ENCODE measurements around the gene KIRREL3.

KIRREL3 gene

DNA sequence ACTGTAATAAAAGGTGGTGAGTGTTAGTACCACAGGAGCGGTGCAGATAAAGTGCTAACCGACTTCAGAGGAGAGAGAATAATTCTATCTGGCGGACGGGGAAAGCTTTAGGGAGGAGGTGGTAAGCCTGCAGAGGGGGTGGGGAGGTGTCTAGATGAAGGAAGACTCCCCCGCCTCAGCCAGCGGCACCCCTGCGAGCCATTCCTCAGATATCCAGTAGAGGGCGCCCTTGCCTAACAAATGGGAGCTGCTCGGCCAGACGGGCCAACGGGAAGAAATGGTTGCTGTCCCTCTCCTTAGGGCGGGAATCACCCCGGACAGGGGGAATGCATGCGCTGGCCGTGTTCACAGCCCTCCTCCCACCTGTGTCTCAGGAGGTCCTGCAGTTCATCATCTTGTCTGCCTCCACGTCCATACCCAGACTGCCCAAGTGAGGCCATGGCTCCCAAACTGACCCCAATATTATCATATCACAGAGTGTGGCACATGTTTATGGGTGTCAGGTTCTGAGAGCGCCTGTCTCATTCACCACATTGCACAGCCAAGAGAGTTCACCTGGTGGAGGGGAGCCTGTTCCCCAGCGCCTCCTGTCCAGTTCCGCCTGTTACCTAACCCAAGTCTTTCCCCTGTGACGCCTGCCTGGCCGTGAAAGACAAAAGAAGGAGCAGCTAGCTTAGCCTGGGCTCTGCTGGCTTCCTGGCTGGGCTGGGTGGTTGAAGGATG lies 559.6 kb downstream of the KIRREL3 start:
- peak; percentile 71 to 90 for DNase-seq (ENCODE audit: low spot score in 2 of 2)
- no peaks in the 10 kb centered on the region for H3K27me3 ChIP-seq (ENCODE audit: low read depth)
- in situ Hi-C loops (cut with MboI; ENCODE audit: low sequenced_read_pairs): loop anchor here (10.0 to 25.0 kb wide), 3 partner anchors 546 to 1721 kb away; no protein-coding TSS in a partner anchor
- H3K9me3 ChIP-seq: no peaks in the 10 kb centered on the region
- H3K4me3 ChIP-seq: no peak overlapping the region
- H3K4me1 ChIP-seq: peaks cover 11% of the 10 kb centered on the region
- no peaks in the 10 kb centered on the region for H3K36me3 ChIP-seq (replicated peaks)

DNA sequence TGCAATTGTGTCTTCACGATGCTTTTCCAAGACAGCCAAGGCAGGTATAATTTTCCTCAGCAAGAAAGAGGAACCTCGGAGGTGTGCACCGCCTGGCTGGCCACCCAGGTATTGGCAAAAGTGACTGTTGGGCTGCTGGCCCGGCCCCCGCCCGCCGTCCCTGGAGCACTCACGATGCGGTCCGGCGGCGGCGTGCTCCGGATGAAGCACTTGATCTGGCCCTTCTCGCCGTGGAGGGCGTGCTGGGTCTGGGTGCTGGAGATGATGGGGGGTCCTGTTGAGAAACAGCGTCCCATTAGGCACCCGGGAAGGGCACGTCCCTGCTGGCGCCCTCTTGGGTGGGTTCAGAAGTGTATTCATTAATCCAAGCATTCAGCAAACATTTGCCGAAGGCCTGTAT lies 560.3 kb downstream of the KIRREL3 start:
- Histone ChIP-seq H3K36me3 (replicated peaks) (no peaks in the 10 kb centered on the region), H3K4me3 (no peak overlapping the region), H3K4me1 (peaks cover 11% of the 10 kb centered on the region), H3K27me3 (ENCODE audit: low read depth) (no peaks in the 10 kb centered on the region), H3K9me3 (no peaks in the 10 kb centered on the region)
- no peak for DNase-seq (ENCODE audit: low spot score in 2 of 2)
- in situ Hi-C loops (cut with MboI; ENCODE audit: low sequenced_read_pairs): loop anchor here (10.0 to 25.0 kb wide), 3 partner anchors 547 to 1722 kb away; no protein-coding TSS in a partner anchor

DNA sequence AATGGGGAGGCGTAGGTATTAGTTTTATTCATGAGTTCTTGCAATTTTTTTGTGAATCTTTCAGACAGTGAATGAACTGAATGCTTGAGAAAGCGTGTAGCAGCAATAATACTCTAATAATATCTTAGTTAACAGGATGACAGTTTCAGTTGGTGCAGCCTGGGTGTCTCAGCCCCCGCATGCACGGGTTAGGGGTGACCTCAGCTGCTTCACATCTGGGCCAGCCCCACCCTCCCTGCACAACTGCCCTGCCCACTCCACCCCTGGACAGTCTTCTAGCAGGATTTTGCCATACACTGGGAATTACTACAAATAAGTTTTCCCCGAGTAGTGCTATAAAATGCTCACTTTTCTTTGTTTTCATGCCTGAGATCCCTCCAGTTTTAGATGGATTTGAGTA lies 561.9 kb downstream of the KIRREL3 start:
- H3K36me3 ChIP-seq (replicated peaks): no peaks in the 10 kb centered on the region
- in situ Hi-C loops (cut with MboI; ENCODE audit: low sequenced_read_pairs): loop anchor here (25.0 kb wide), 2 partner anchors 549 to 1724 kb away; no protein-coding TSS in a partner anchor
- no peaks in the 10 kb centered on the region for H3K9me3 ChIP-seq
- no peaks in the 10 kb centered on the region for H3K27me3 ChIP-seq (ENCODE audit: low read depth)
- H3K4me1 ChIP-seq: peaks cover 11% of the 10 kb centered on the region
- DNase-seq (ENCODE audit: low spot score in 2 of 2): no peak
- no peak overlapping the region for H3K4me3 ChIP-seq

DNA sequence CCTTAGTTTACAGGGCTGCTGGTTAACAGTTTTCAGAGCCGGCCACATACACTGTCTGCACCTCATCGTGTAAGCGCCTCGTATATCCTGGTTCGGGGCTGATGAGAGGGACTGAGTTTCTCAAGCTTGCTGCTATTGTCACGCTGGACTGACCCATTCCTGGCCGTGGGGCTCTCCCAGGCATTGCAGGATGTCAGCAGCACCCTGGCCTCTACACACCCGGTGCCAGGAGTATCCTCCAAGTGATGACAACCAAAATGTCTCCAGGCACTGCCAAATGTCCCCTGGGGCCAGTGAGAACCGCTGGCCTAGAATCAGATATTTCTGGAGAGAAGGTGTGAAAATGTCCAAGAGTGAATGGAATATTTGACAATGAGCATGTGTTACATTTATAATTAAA lies 562.3 kb downstream of the KIRREL3 start:
- H3K9me3 ChIP-seq: no peaks in the 10 kb centered on the region
- no peaks in the 10 kb centered on the region for H3K36me3 ChIP-seq (replicated peaks)
- in situ Hi-C loops (cut with MboI; ENCODE audit: low sequenced_read_pairs): loop anchor here (25.0 kb wide), 2 partner anchors 549 to 1724 kb away; no protein-coding TSS in a partner anchor
- peaks cover 11% of the 10 kb centered on the region for H3K4me1 ChIP-seq
- H3K27me3 ChIP-seq (ENCODE audit: low read depth): no peaks in the 10 kb centered on the region
- H3K4me3 ChIP-seq: no peak overlapping the region
- no peak for DNase-seq (ENCODE audit: low spot score in 2 of 2)

DNA sequence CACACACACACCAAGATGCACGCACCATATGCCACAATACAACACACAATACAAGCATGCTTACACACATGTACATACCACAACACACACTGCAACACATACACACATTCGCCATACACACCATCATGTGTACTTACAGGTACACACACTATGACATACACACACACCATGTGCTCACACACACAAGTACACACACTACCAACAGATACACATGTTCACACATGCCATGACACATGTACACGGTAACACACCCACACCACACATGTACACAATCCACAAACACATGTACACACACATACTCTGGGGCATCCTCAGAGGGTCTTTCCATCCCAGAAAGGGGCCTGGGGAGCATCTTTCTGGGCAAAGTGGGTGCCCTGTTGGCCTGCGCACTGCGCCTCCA lies 562.8 kb downstream of the KIRREL3 start:
- DNase-seq (ENCODE audit: low spot score in 2 of 2): no peak
- in situ Hi-C loops (cut with MboI; ENCODE audit: low sequenced_read_pairs): loop anchor here (25.0 kb wide), 2 partner anchors 550 to 1725 kb away; no protein-coding TSS in a partner anchor
- H3K9me3 ChIP-seq: no peaks in the 10 kb centered on the region
- no peaks in the 10 kb centered on the region for H3K36me3 ChIP-seq (replicated peaks)
- H3K4me1 ChIP-seq: peaks cover 11% of the 10 kb centered on the region
- no peaks in the 10 kb centered on the region for H3K27me3 ChIP-seq (ENCODE audit: low read depth)
- H3K4me3 ChIP-seq: no peak overlapping the region

DNA sequence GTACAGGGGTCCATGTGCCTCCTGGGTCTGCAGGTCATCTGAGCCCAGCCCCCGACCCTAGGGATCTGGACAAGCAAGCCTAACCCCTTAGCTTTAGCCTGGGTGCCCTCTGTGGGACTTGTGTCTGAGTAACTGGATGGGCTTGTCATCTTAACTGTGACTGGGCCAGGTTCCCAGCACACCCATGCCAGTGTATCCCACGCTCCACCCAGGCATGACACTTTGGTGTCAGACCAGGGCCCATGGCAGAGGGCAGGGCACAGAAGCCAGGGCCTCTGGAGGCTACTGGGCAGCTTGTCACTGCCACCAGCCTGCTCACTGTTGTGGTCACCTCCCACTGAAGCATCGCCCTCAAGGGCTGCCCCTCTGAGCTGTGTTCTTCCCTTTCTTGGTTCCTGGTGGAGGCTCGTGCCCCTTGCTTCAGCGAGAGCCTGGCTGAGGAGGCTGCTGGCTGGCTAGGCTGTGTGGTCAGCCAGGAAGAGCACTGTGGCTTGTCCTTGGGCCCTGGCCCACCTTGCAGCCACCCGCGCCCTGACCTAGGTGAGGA lies 564.3 kb downstream of the KIRREL3 start:
- no peaks in the 10 kb centered on the region for H3K27me3 ChIP-seq (ENCODE audit: low read depth)
- no peaks in the 10 kb centered on the region for H3K36me3 ChIP-seq (replicated peaks)
- H3K4me3 ChIP-seq: no peak overlapping the region
- H3K9me3 ChIP-seq: no peaks in the 10 kb centered on the region
- DNase-seq (ENCODE audit: low spot score in 2 of 2): no peak
- peaks cover 7% of the 10 kb centered on the region for H3K4me1 ChIP-seq
- in situ Hi-C loops (cut with MboI; ENCODE audit: low sequenced_read_pairs): loop anchor here (25.0 kb wide), 2 partner anchors 551 to 1726 kb away; no protein-coding TSS in a partner anchor

DNA sequence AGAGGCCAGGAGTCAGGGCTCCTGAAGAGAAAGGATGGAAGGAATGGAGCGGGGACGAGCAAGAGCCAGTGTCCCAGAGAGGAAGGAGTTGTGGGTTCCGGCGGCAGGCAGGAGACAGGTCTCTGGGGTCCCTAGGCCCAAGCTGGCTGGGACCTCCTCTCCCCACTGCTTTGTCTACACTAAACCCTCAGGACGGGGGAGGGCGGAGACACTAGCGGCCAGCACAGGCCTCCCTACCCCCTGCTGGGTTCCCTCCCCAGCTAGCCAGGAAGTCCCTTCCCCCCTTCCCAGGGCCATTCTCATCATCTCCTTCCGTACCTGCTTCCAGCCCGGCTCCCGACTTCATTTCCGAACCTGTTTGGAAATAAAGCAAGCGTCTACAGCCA lies 565.6 kb downstream of the KIRREL3 start:
- Histone ChIP-seq H3K4me1 (no peaks in the 10 kb centered on the region), H3K27me3 (ENCODE audit: low read depth) (no peaks in the 10 kb centered on the region), H3K9me3 (no peaks in the 10 kb centered on the region), H3K4me3 (no peak overlapping the region), H3K36me3 (replicated peaks) (no peaks in the 10 kb centered on the region)
- no peak for DNase-seq (ENCODE audit: low spot score in 2 of 2)
- in situ Hi-C loops (cut with MboI; ENCODE audit: low sequenced_read_pairs): loop anchor here (25.0 kb wide), 2 partner anchors 552 to 1727 kb away; no protein-coding TSS in a partner anchor

DNA sequence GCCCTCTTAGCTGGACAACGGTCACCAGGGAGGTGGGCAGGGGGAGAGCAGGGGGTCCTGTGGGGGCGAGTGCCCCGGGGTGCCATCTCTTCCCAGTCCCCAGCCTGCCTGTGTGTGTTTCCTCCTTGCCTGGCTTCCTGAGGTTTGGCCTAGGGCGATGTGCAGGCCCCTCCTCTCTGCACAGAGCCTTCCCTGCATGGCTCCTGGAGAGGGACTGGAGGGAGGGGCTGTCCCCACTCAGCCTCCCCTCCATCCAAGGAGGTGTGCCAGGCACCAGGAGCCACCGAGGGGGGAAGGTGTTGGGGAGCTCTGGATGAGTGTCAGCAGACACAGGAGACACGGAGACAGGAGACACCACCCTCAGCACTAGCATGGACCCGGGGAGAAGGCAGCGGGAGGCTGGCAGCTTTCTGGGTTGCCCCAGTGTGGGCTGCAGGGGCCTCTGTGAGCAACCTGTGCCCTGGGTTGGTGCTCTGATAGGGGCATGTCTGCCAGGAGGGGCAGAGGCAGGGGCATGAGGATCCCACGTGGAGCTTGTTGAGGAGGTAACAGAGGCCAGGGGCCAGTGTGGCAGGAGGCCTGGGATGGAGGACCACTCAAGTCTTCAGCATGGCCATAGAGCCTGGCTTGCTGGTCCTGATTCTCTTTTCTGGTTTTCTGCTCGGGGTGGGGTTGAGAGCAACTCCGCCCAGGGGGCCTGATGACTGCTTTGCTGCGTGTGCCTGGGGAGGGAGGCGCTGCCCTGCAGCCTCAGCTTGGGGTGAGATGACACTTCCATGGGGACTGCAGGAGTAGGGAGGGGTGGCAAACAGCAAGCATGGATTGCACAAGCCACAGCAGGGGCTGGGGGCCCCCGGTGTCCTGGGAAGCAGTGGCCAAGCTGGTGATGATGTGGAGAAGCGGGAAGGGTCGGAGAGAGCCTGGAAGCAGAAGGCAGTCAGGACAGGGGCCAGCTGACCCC lies 566.3 kb downstream of the KIRREL3 start:
- in situ Hi-C loops (cut with MboI; ENCODE audit: low sequenced_read_pairs): loop anchor here (25.0 kb wide), 2 partner anchors 553 to 1728 kb away; no protein-coding TSS in a partner anchor
- no peak overlapping the region for H3K4me3 ChIP-seq
- no peaks in the 10 kb centered on the region for H3K27me3 ChIP-seq (ENCODE audit: low read depth)
- no peaks in the 10 kb centered on the region for H3K36me3 ChIP-seq (replicated peaks)
- H3K4me1 ChIP-seq: no peaks in the 10 kb centered on the region
- no peak for DNase-seq (ENCODE audit: low spot score in 2 of 2)
- H3K9me3 ChIP-seq: no peaks in the 10 kb centered on the region

DNA sequence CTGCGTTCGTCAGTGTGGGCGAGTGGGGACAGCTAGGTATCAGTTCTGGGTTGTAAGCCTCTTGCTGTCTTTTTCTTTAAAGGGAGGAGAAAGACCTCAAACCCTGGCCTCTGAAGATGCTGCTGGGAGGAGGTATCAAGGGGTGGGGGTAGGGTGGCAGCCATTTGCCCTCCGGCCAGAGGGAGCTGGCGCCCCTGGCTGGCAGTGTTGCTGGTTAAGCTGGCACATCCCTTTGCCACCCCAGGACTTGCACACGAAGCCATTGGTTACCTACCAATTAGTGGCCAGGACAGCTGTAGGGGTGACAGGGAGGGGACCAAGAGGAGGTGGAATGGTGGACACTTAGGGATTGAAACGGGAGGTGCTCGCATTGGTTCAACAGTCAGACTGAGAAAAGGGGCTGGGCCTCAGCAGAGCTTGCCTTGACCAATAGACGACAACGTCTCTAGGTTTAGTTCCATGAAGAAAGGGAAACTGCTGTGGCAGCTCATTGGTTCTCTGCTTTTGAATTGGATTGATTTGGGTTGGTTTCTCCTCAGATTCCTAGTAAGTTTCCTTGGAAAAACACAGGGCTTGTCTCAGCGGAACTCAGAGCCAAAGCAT lies 567.2 kb downstream of the KIRREL3 start:
- DNase-seq (ENCODE audit: low spot score in 2 of 2): no peak
- in situ Hi-C loops (cut with MboI; ENCODE audit: low sequenced_read_pairs): loop anchor here (25.0 kb wide), 2 partner anchors 554 to 1729 kb away; no protein-coding TSS in a partner anchor
- Histone ChIP-seq H3K36me3 (replicated peaks) (no peaks in the 10 kb centered on the region), H3K4me3 (no peak overlapping the region), H3K27me3 (ENCODE audit: low read depth) (no peaks in the 10 kb centered on the region), H3K9me3 (no peaks in the 10 kb centered on the region), H3K4me1 (no peaks in the 10 kb centered on the region)

DNA sequence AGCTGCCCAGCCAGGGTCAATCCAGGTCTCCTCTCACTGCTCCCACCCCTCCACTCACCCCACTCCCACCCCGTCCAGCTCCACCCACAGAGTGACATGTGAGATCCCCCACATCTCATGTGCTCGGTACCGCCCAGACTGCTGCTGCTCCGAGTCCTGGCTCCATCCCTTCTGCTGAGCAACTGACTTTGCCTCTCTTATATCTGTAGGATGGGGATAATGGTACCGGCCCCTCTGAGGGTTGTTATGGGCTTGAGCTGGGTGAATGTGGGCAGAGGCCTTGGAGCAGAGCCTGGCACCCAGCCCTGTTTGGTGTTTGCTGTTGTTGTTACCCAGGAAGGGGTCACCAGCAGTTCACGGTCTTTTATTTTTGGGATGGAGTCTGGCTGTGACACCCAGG lies 568.0 kb downstream of the KIRREL3 start:
- no peak for DNase-seq (ENCODE audit: low spot score in 2 of 2)
- no peak overlapping the region for H3K4me3 ChIP-seq
- H3K9me3 ChIP-seq: no peaks in the 10 kb centered on the region
- H3K36me3 ChIP-seq (replicated peaks): no peaks in the 10 kb centered on the region
- no peaks in the 10 kb centered on the region for H3K27me3 ChIP-seq (ENCODE audit: low read depth)
- in situ Hi-C loops (cut with MboI; ENCODE audit: low sequenced_read_pairs): loop anchor here (25.0 kb wide), 2 partner anchors 555 to 1730 kb away; no protein-coding TSS in a partner anchor
- H3K4me1 ChIP-seq: no peaks in the 10 kb centered on the region

DNA sequence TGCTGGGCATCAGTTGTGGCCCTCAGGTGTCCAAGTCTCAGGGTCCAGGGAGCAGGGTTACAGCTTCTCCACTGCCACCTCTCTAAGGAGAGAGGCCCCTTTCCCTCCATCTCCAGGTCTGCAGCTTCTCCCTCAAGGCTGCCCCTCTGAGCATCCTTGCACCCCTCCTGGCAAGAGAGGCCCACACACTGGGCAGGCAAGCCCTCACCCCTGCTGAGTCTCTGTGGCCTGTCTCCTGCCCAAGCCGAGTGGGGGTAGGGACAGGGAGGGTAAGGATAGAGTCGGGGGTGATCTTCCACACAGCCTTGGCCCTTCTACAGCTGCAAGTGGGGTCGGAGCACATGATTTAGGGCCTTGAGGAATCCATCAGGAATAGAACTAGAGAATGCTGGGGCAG lies 568.5 kb downstream of the KIRREL3 start:
- no peaks in the 10 kb centered on the region for H3K27me3 ChIP-seq (ENCODE audit: low read depth)
- H3K4me1 ChIP-seq: no peaks in the 10 kb centered on the region
- H3K9me3 ChIP-seq: no peaks in the 10 kb centered on the region
- DNase-seq (ENCODE audit: low spot score in 2 of 2): no peak
- in situ Hi-C loops (cut with MboI; ENCODE audit: low sequenced_read_pairs): loop anchor here (25.0 kb wide), 2 partner anchors 555 to 1730 kb away; no protein-coding TSS in a partner anchor
- H3K36me3 ChIP-seq (replicated peaks): no peaks in the 10 kb centered on the region
- no peak overlapping the region for H3K4me3 ChIP-seq

DNA sequence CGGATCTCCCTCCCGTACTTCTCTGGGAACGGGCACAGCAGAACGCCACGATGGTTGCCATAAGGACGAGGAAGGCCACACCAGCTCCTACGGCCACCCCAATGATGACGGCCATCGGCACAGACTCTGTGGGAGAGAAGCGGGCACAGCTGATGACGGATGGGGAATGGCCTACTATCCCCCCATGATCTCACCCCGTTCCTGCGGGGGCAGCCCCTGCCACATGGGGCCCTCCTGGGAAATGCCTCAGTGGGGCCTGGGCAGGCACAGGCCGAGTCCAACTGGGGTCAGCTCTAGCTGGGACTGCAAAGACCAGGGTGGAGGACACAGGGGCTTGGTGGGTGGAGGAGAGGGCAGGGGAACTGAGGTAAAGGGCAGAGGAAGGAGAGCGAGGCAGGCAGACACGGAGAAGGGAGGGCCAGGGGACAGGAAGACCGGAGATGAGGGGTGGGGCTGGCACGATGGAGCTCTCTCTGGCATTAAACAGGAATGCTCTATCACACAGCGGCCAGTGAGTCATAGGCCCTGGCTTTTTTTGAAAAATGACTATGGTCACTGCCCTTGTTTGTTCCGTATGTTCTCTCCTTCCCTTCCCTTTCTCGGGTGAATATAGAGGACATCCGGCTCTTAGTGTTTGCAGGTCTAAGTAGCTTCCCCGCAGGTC lies 569.0 kb downstream of the KIRREL3 start:
- no peaks in the 10 kb centered on the region for H3K36me3 ChIP-seq (replicated peaks)
- H3K27me3 ChIP-seq (ENCODE audit: low read depth): no peaks in the 10 kb centered on the region
- in situ Hi-C loops (cut with MboI; ENCODE audit: low sequenced_read_pairs): loop anchor here (25.0 kb wide), 2 partner anchors 556 to 1731 kb away; no protein-coding TSS in a partner anchor
- H3K4me3 ChIP-seq: no peak overlapping the region
- no peak for DNase-seq (ENCODE audit: low spot score in 2 of 2)
- H3K4me1 ChIP-seq: no peaks in the 10 kb centered on the region
- H3K9me3 ChIP-seq: no peaks in the 10 kb centered on the region

Data from HAP-1 (cell line).